Activated naive CD8-positive, alpha-beta T cell treated with anti-CD3 and anti-CD28 coated beads, Interleukin-2, amount 50 U/mL, for 24 hours (primary cell): ENCODE measurements around the gene ESPNL.

ENCODE experiments used
- ATAC-seq: fragments of 150-1000 bp; cut with Tn5 transposase; one replicate; pipeline ENCODE4 v1.10.0; 2021
- DNase-seq: peaks from one replicate; pipeline ENCODE4 v3.0.0; 2021
- H3K27ac Mint-ChIP-seq: one replicate; pipeline ENCODE4 v1.8.0; 2021; ENCODE audit warnings: mild to moderate bottlenecking, mixed read lengths
- H3K27me3 Mint-ChIP-seq: one replicate; pipeline ENCODE4 v1.8.0; 2021; ENCODE audit warnings: mixed read lengths
- H3K36me3 Mint-ChIP-seq: one replicate; pipeline ENCODE4 v1.8.0; 2021; ENCODE audit warnings: low read depth, mixed read lengths
- H3K4me1 Mint-ChIP-seq: one replicate; pipeline ENCODE4 v1.8.0; 2021; ENCODE audit warnings: mixed read lengths
- H3K4me3 Mint-ChIP-seq: one replicate; pipeline ENCODE4 v1.8.0; 2021; ENCODE audit warnings: mild to moderate bottlenecking, moderate library complexity, mixed read lengths
- H3K9me3 Mint-ChIP-seq: one replicate; pipeline ENCODE4 v1.8.0; 2021; ENCODE audit warnings: mixed read lengths

ESPNL gene

GRCh38 chr2:238098901-238099713 is 1.0 kb upstream of the ESPNL start:
- Mint-ChIP-seq H3K9me3 (no peaks in the 10 kb centered on the region), H3K27ac (peak overlapping the region; percentile 53), H3K4me1 (peaks cover 13% of the 10 kb centered on the region), H3K36me3 (peaks cover 18% of the 10 kb centered on the region), H3K4me3 (no peak overlapping the region), H3K27me3 (no peaks in the 10 kb centered on the region)
- no peak for ATAC-seq
- no peak for DNase-seq

DNA sequence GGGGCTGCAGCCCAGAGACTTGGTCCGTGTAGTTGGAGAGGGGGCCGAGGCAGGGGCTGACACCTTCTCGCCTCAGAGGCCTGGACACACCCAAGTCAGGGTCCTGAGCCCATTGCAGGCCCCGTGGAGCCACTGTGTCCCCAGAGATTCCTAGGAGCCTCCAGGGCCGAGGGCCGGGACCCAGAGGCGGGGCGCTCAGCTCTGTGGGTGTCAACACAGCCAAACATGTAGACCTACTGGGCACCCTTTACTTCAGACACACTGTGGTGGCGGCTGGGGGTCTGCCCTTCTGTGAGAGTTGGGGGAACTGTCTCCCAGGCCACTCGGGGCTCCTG is 459 bp upstream of the ESPNL start:
- H3K9me3 Mint-ChIP-seq, result no peaks in the 10 kb centered on the region
- no peaks in the 10 kb centered on the region for H3K27me3 Mint-ChIP-seq
- H3K36me3 Mint-ChIP-seq, result peaks cover 18% of the 10 kb centered on the region
- no peak overlapping the region for H3K27ac Mint-ChIP-seq
- H3K4me3 Mint-ChIP-seq, result no peak overlapping the region
- no peak for DNase-seq
- ATAC-seq, result no peak
- H3K4me1 Mint-ChIP-seq, result peaks cover 13% of the 10 kb centered on the region

DNA sequence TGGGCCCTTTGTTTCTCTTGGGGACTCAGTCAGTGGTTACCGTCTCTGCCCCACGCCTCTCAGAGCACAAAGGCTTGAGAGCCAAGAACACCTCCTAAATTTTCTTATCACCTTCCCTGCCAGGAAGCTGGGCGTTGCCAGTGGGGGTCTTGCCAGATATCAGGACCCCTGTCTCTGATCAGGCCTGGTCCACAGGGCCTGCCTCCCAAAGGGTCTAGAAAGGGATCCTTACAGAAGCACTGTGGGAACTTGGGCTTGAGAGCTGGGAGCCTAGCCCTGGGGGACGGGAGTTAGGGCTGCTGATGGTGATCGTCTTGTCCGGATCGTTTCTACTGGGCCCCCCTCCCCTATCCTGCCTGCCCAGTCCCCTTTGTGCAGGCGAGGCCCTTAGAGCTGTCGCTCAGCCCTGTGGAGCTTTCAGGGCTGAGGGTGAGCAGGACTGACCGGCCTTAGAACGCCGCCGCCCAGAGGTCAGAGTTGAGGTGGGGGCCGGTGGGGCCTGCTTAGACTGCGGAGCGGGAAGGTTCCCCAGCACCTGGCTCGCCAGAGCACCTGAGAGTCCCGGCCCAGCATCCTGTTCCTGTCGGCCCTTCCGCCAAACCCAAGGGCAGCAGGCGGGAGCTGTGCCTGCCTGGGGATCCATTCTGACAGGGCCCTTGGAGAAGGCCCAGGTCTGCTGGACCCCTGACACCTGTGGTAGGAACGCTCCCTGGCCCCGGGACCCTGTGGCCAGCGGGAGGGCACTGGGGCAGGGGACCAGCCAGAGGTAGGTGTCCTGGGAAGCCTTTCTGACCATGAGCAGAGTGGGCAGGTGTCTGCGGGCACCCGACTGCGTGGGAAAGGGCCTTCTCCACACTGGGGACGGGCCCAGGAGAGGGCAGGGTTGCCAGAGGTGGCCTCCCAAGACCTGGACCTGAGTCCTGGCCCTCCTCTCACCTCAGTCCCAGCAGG is 956 bp downstream of the ESPNL start:
- DNase-seq (no peak), ATAC-seq (no peak)
- Mint-ChIP-seq H3K4me1 (peaks cover 13% of the 10 kb centered on the region), H3K27ac (peak overlapping the region; percentile 8), H3K27me3 (no peaks in the 10 kb centered on the region), H3K9me3 (no peaks in the 10 kb centered on the region), H3K36me3 (peaks cover 12% of the 10 kb centered on the region), H3K4me3 (no peak overlapping the region)

GRCh38 chr2:238101891-238102841 is 2.0 kb downstream of the ESPNL start:
- H3K36me3 Mint-ChIP-seq, result peaks cover 8% of the 10 kb centered on the region
- ATAC-seq (no peak), DNase-seq (no peak)
- no peak overlapping the region for H3K4me3 Mint-ChIP-seq
- no peak overlapping the region for H3K27ac Mint-ChIP-seq
- no peaks in the 10 kb centered on the region for H3K27me3 Mint-ChIP-seq
- H3K9me3 Mint-ChIP-seq, result no peaks in the 10 kb centered on the region
- H3K4me1 Mint-ChIP-seq, result peaks cover 13% of the 10 kb centered on the region

GRCh38 chr2:238102865-238103264 is 2.7 kb downstream of the ESPNL start:
- Mint-ChIP-seq H3K27me3 (no peaks in the 10 kb centered on the region), H3K4me1 (peaks cover 15% of the 10 kb centered on the region), H3K36me3 (peaks cover 4% of the 10 kb centered on the region), H3K4me3 (no peak overlapping the region), H3K9me3 (no peaks in the 10 kb centered on the region), H3K27ac (no peak overlapping the region)
- ATAC-seq (no peak), DNase-seq (no peak)

DNA sequence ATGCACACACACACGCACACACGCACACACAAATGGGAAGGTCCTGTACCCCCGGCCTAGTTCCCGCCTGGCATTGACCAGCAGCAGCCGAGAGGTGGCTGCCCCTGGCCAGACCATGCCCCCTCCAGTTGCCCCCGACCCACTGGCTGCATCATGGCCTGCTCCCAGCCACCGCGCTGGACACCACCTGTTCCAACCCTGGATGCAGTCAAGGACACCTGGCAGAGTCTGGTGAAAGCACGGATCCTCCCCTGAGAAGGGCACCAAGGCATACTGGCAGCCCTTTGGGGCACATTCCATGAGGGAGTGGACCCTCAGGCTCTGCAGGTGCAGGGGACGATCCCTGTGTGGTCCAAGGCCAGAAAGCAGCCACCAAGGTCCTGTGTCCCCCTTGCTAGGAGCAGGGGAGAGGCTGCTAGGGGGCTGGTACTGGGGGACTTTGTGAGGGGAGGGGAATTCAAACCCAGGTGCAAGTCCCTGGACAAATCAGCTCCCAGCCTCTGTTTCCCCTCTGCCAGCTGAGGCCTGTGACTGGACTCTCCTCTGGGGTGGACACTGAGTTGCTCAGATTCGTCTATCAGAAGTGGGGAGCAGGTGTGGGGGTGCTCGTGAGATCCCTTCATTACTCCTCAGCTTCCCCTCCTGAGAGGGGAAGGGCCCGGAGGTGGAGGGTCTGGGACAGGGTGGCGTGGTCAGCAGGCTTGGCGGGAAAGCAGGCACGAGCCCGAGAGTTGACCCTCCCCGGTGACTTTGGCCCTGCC is 3.5 kb downstream of the ESPNL start:
- no peak for DNase-seq
- Mint-ChIP-seq H3K27me3 (no peaks in the 10 kb centered on the region), H3K4me3 (no peak overlapping the region), H3K4me1 (peaks cover 13% of the 10 kb centered on the region), H3K9me3 (no peaks in the 10 kb centered on the region), H3K27ac (no peak overlapping the region), H3K36me3 (peaks cover 3% of the 10 kb centered on the region)
- no peak for ATAC-seq

- Mint-ChIP-seq H3K4me1 (peaks cover 7% of the 10 kb centered on the region), H3K9me3 (no peaks in the 10 kb centered on the region), H3K27ac (no peak overlapping the region), H3K27me3 (no peaks in the 10 kb centered on the region), H3K4me3 (no peak overlapping the region), H3K36me3 (no peaks in the 10 kb centered on the region)
- ATAC-seq, result no peak
- DNase-seq, result no peak
Observed at GRCh38 chr2:238104226-238104690, 4.1 kb downstream of the ESPNL start.

DNA sequence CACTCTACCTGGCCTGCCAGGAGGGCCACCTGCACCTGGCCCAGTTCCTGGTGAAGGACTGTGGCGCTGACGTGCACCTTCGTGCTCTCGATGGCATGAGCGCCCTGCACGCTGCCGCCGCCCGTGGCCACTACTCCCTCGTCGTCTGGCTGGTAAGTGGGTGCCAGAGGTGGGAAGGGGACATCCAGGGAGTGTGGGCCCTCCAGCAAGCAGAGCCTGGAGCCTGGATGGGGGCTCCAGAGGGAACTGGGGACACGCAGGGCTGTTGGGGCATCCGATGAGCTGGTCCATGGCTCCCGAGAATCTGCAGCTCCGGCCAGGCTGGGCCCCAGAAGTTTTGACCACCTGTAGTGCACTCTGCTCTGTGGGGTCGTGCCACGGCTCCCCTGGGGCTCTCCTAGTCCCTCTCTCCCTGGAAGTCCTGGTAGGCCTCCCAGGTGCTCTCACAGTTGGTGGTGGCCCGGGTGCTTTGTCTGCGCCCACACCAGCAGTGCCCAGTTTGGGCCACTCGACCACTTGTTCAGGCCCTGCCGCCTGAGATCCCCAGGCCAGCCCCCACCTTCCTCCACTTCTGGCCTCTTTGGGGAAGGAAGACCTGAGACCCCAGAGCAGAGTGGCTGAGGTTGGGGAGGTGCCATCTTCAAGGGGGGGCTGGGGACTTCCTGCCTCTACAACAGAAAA is 4.7 kb downstream of the ESPNL start:
- Mint-ChIP-seq H3K9me3 (no peaks in the 10 kb centered on the region), H3K27ac (no peak overlapping the region), H3K36me3 (no peaks in the 10 kb centered on the region), H3K4me3 (no peak overlapping the region), H3K4me1 (peaks cover 8% of the 10 kb centered on the region), H3K27me3 (no peaks in the 10 kb centered on the region)
- no peak for DNase-seq
- ATAC-seq, result no peak

DNA sequence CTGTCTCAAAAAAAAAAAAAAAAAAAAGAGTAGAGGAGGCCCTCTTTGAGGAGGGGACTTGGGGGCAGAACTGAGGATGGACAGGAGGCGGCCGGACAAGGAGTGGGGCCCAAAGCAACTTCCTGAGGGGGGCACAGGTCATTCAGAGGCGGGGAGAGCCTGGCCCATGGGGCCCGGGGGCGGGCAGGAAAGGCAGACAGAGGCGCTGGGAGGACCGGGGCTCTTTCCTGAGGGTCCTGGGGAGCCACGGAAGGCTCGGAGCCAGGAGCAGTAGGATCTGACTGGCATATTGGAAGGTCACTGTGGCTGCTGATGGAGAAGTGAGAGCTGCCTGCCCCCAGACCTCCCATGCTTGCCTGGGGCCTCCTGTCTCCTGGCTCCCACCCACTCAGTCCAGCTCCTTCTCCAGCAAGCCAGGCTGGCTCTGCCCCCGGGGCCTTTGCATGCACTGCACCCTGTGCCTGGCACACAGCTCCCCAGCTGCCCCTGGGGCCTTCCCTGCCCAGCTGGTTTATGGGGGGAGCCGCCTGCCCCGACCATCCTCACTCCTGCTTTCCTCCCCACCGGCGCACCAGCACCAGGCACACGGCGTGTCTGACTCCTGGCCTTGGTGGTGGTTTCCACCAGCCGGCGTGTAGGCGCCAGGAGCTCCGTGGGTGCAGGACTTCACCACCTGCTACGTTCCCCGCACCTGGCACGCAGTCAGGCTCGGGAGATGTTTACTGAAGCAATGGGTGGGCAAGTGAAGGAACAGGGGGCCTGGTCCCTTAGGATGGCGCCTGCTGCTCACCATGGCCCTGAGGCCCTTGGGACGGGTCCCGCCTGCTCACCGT is 5.6 kb downstream of the ESPNL start:
- no peak overlapping the region for H3K4me3 Mint-ChIP-seq
- H3K36me3 Mint-ChIP-seq, result no peaks in the 10 kb centered on the region
- ATAC-seq (no peak), DNase-seq (no peak)
- H3K27me3 Mint-ChIP-seq, result no peaks in the 10 kb centered on the region
- H3K27ac Mint-ChIP-seq, result no peak overlapping the region
- peaks cover 8% of the 10 kb centered on the region for H3K4me1 Mint-ChIP-seq
- H3K9me3 Mint-ChIP-seq, result no peaks in the 10 kb centered on the region

GRCh38 chr2:238106339-238106697 is 6.2 kb downstream of the ESPNL start:
- H3K36me3 Mint-ChIP-seq, result no peaks in the 10 kb centered on the region
- no peak for ATAC-seq
- H3K27me3 Mint-ChIP-seq, result no peaks in the 10 kb centered on the region
- DNase-seq, result no peak
- peaks cover 7% of the 10 kb centered on the region for H3K4me1 Mint-ChIP-seq
- H3K27ac Mint-ChIP-seq, result no peak overlapping the region
- H3K9me3 Mint-ChIP-seq, result no peaks in the 10 kb centered on the region
- no peak overlapping the region for H3K4me3 Mint-ChIP-seq

- H3K4me3 Mint-ChIP-seq, result no peak overlapping the region
- ATAC-seq (no peak), DNase-seq (no peak)
- peaks cover 7% of the 10 kb centered on the region for H3K4me1 Mint-ChIP-seq
- no peaks in the 10 kb centered on the region for H3K36me3 Mint-ChIP-seq
- no peaks in the 10 kb centered on the region for H3K27me3 Mint-ChIP-seq
- H3K27ac Mint-ChIP-seq, result no peak overlapping the region
- H3K9me3 Mint-ChIP-seq, result no peaks in the 10 kb centered on the region
Observed at GRCh38 chr2:238106698-238107524, 6.8 kb downstream of the ESPNL start.
